ENCODE data around the gene DMD.

DMD gene

DNA sequence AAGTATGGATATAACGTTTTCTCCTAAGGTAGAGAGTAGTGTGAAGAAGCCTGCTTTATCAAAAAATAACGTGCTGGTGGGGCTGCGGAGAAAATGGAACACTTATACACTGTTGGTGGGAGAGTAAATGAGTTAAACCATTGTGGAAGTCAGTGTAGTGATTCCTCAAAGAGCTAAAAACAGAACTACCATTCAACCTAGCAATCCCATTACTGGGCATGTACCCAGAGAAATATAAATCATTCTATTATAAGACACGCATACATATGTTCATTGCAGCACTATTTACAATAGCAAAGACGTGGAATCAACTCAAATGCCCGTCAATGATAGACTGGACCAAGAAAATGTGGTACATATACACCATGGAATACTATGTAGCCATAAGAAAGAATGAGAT, 196.4 kb downstream of the DMD start:
- no peak for DNase-seq

DNA sequence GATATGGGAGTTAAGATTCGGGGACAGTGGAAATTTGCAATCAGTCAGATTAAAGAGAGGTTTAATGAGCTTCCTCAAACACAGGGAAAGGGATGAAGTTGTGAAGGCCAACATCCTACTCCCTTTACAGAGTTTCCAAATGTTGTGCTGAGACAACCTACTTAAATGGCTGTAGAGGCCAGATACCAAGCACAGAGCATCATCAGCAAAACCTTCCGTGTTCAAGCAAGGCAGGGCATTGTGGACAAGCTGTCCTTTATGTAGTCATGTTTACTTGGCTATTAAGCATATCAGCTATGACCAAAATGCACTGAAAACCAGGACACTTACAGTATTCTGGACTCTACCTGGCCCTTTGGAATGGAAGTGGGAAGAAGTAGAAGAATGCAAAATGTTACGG, 197.3 kb downstream of the DMD start:
- no peak for DNase-seq

DNA sequence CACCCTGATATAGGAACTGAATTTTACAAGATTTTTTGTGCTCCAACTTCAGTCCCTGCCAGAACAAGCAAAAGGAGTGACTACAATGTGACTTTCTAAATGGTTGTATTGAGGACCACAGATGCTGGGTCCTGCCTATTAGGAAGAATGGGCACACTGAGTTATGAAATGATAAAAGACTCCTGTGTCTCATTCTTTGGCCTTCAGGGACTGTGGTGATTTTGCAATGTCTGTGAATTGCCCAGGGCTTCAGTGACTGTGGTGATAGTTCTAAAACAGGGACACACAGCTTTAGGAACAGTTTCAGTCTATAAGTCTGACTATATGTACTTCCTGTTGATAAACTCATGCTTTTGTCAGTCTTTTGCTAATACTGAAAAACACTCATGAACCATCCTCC, 210.2 kb downstream of the DMD start:
- no peak for DNase-seq

DNA sequence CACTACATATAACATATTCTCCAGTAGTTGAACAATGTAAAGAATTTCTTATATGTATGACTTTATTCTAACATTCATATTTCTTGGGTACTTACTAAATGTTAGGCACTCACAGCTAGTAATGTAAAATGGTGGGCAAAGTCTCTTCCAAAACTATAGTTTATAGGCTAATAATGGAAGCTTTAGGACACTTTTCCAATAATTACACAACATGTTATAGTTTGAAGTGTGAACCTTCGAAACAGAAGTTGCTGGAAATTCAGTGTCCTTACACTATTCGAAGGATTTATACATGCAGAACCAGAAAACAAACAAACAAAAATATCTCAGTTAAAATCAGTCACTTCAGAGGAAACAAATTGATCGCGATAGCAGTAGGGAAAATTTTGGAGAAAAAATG, 212.6 kb downstream of the DMD start:
- DNase-seq, result no peak

DNA sequence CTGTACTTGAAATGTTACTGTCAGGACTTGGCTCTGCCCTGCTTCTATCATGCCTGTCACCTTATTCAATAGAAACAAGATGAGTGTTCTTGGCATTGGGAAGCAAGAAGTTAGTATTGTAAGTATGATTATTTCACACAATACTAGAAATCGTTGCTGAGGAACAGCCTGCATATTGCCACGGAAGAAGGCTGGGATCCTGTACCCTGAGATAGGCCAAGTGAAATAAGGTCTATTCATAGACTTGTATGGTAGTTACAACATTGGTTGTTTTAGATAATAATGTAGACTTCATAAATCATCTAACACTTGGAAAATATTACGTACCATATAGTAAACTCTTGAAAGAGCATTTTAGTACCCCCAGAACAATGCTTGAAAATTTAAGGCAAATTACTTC, 215.9 kb downstream of the DMD start:
- peak in 1 of 2 experiments; percentile 14 for DNase-seq

DNA sequence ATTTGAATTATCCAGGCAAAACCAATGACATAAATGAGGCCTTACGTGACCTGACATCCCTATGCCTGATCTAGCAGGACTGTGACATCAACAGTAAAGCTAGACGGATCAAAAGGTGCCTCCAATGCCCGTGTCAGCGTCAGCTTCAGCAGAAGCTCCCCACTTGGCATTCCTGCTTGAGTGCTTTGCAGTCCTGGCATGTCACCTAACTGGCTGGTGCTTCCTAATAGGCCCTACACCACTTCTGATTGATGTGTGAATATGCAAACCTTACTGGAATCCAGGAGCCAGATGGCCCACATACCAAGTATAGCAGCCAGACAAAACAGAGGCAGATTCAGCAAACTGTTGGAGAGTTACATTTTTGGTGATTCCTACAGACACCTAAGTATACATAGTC, 224.2 kb downstream of the DMD start:
- no peak for DNase-seq

DNA sequence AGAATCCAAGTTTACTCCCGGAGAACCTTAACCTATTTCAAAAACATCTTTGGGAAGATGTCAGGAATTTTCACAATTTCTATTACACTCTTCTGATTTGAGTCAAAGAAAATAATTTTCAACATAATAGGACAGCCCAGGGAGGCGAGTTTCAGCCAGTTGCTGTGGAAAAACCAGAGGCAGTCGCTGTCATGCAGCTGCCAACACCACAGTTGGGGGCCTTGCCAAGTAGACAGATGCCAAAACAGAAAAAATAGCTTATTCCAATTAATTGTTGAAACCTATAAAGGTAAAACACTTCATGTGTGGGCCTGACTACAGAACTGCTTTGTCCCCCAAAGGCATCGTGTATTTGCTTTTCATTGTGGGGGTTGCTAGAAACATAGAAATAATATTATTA, 225.8 kb downstream of the DMD start:
- DNase-seq, result peak in 1 of 2 experiments; percentile 25

DNA sequence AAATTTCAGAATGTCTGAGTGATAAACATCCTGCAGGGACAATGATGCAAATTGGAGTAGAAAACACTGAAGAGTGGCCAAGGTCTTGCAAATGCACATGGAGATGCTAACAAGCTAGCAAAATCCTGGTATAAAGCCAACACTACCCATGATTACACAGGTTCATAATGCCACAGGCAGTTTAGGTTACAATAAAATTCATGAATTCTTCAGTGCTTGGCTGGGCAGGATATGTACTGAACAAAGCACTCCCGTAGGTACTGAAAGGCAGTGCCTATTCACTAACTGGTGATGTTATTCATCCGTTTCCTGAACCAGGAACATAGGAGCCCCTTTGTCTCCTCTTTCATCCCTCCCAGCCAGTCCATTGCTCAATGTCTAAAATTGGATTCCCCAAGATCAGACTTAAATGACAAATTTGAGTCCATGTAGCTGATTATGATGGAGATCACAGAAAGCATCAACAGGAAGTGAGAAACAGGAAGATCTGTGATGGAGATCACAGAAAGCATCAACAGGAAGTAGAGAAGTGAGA, 244.5 kb downstream of the DMD start:
- DNase-seq, result peak; percentile 59 to 86

DNA sequence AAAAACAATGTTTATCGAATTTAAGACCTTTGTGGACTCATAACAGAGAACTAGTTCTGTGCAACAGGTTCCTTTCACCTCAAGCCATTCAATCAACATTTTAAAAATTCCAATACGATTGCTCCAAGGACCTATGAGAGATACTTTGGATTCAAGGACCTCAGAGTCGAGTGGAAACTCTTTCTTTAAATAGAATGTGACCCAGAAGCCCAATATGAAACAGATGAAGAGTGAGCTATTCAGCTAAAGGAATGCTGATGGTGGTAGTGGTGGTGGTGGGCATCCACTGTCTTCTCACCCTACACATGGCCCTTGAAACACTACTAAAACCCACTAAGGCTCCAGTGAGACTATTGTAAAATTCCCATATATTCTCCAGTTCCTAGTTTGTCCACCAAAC, 257.2 kb downstream of the DMD start:
- no peak for DNase-seq

DNA sequence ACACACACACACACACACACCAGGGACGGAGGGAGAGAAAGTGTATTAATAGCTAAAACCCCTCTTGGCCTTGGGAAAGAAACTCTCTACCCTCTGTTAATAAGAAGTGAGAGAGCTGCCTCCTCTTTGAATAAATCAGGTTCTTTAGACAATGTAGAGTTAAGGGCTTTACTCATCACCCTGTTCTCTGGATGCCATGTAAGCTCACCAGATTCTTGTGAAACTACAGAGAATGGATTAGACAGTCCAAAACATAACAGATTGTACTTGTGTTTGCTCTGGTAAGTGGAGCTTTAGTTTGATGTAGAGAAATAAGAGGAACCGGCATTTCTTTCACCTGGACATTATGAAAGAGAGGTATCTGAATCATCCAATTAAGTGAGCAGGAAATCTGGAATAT, 263.2 kb downstream of the DMD start:
- DNase-seq, result no peak

DNA sequence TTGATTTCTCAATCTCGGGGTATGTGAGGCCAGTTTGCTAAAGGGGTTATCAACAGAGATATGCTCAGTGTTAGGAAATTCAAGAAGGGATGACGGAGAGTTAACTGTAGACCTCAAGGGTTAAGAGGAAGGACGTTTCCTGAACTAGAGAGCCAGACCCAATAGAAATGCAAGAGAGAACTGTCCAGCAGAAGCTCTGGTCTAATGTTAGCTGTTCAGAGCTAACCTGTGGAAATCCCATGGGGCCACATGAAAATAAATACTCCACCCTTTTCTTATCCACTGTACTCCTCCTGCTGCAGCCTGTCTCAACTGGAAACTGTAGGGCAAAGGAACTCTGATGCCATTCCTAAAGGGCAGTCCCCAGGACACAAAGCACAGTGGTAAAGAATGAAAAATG, 274.3 kb downstream of the DMD start:
- no peak for DNase-seq

DNA sequence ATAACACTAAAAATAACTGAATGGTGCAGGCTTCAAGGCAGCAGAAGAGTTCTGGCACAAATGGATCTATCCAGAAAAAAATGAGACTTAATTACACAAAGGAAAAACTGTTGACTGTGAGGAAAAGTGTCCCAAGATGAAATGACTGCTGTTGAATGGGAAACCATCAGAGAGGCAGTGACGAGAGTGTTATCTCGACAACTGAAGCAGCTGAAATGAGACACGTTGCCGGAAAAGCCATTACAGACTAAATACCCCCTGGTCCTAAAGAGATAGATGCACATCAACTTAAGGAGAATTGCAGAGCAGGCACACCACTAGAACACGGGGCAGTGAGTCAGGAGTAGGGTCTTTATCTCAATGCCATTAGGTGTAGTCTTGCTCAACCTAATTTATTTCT, 277.8 kb downstream of the DMD start:
- no peak for DNase-seq

DNA sequence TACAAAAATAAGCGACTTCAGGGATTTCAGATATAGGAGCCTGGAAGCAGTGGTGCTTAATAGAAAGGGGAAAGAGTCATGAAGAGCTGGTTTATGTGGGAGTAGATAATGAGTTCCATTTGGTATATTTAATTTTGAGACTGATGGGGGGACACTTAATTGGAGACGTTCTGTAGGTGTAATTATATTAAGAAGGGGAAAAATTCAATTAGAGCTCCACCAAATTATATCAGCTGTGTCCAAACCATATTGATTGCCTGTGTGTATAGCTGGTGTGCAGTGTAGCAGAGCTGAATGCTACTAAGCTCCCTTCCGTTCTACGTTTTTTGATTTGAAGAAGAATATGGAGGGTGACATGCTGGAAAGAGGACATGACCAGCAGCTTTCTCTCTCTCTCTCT, 282.3 kb downstream of the DMD start:
- no peak for DNase-seq

DNA sequence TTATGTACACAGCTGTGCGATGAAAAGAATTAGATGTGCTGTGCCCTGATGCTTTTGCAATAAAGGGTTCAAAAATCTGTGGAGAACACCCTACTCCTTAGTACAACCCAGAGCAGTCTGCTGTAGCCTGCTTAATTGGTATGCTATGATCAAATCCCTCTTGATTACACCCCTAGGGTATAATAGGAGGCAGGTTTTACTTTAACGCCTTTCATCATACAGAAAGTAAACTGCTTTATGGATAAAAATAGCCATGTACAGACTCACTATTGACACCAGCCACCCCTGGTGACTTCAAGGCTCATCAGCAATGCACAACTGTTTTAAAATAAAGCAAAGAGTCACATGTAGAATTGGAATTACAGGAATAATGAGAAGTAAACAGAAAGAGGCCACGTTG, 315.3 kb downstream of the DMD start:
- peak; percentile 66 to 92 for DNase-seq

DNA sequence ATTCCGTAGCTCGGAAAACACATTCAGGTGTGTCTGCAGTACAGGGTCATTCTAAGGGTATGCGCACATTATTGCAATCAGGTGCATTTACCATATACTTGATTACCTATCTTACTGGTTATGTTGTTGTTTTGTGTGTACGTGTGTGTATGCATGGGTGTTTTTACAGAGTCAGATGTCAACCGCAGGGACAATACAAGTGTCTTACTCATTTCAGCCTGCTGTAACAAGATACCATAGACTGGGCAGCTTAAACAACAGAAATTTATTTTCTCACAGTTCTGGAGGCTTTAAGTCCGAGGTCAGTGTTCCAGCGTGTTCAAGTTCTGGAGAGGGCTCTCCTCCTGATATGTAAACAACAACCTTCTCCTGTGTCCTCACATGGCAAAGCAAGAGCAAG, 316.7 kb downstream of the DMD start:
- no peak for DNase-seq

DNA sequence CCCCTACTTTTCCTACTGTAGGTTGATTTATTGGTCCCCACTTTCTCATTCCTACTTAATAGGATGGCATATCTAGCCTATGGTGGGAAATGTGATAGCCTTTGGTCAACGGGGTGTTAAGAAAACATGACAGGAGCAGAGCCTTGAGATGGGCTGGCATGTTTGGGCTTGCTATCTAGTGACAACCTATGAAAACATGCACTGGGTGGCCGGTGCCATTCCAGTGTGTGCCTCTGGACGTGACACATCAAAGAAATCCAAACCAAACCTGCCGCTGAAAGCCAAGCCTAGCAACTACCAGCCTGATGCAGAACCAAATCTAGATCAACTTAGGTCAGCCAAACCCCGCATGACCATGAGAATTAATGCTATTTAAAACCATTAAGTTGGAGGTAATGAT, 317.6 kb downstream of the DMD start:
- DNase-seq, result no peak

DNA sequence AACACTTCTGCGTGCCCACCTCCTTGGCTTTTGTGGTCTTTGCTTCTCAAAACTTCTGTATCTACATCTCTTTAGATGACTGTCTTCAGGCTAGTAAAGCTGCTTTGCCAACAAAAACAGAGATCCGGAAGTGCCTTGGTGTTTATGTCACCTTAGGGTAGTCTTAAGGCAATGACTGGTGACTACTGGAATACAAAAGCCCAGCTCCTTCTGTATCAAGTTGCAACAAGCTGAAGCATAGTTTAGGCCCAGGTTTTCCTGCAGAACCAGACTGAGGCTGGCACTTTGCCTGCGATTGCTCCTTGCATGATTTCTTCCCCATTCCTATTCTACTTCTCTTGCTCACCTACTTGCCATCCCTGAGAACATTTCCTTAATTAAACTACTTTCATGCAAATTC, 333.8 kb downstream of the DMD start:
- DNase-seq, result no peak

DNA sequence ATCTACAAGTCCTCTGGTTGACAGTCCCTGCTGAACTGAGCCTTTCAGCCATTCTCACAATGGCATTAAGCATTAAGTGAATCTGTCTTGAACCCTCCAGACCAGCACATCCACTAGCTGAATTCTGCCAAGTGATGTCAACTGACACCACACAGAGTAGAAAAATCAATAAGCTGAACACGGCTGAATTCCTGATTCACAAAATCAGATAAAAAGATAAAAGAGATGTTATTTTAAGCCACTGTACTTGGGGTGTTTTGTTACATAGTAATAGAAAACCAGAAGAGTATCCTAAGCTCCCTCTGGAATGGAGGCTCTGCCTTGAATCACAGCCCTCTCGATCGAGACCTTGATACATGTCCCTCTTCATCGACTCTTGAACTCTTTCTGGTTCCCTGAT, 336.5 kb downstream of the DMD start:
- DNase-seq, result no peak

DNA sequence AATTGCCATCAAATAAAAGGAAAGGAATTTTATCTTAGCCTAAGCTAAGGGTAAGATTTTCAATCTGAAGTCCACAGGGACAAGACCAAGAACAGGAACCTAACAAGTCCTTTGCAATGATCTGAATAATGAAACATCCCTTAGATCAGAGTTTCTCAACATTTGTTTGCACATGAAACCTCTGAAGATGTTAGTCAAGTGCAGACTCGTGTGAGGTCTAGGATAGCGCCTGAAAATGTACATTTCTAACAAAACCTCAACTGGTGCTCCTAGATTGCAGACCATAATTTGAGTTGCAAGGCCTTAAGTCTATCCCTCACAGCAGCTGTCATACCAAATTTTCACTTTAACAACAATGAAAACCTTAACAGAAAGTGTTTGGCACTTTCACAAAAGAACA, 337.6 kb downstream of the DMD start:
- DNase-seq, result no peak

DNA sequence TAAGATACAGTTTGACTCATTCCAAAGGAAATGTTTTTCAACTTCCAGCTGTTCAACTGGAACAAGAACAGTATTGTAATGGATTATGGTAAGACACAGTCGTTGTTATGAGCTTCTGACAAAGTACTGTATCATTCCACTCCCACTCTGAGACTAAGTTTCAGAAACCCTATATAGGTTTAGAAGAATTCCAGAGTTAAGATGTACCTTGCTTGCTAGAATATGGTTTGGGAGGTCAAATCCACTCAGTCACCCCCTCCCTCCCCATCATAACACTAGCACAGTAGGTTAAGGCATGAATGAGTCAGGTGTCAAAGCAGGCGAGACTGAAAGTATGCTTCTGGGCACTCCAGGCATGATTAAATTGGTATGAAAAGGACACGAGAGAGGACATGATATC, 339.7 kb downstream of the DMD start:
- no peak for DNase-seq

DNA sequence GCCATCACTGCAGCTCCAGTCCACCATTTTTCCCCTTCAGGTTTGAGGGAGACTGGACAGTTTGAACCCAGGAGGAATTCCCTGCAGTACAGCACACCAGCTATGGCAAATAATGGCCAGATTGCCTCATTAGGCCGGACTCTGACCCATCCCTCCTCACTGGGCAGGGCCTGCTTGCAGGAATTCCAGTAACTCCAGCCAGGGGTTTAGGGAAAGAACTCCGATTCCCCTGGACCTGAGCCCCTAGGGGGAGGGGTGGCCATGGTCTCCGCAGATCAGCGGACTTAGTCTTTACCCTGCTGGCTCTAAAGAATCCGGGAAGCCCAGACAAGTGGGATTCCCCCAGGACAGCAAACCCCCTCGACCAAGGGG, 342.8 kb downstream of the DMD start:
- no peak for DNase-seq

DNA sequence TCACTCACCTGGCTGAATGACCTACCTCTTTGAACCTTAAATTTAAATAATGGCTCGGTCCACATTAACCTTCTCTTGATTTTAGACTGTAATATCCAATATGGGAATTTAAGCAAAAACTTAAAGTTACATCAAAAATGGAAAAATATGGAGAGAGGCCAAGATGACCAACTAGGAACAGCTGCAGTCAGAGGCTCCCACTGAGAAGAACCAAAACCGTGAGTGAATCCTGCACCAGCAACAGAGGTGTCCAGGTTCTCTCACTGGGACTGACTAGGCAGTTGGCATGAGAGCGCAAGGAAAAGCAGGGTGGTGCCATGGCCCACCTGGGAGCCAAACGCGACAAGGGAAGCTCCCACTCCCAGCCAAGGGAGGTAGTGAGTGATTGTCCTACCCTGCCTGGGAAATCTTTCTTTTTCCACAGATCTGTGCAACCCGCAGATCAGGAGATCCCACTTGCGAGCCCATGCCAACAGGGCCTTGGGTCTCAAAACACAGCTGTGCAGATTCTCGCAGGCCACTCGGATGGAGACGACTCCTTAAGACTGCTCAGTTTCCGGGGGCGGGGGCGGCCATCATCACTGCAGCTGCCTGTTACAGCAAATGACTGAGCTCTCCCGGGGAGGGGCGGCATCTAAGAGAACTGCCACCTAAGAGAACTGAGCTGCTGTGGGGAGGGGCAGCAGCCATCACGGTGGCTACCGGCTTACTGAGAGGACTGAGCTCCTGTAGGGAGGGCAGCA, 343.4 kb downstream of the DMD start:
- no peak for DNase-seq

DNA sequence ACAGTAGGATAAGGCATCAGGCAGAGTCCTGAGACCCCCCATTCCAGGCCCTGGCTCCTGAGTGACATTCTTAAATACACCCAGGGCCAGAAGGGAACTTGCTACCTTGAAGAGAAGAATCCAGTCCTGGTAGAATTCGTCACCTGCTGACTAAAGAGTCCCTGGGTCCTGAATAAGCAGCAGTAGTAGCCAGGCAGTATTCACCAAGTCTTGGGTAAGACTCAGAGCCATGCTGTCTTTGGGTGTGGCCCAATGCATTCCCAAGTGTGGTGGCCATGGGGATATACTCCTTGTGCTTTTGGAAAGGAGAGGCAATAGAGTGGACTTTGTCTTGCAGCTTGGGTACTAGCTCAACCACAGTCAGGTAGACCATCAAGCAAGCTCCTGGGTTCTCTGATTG, 359.1 kb downstream of the DMD start:
- no peak for DNase-seq

DNA sequence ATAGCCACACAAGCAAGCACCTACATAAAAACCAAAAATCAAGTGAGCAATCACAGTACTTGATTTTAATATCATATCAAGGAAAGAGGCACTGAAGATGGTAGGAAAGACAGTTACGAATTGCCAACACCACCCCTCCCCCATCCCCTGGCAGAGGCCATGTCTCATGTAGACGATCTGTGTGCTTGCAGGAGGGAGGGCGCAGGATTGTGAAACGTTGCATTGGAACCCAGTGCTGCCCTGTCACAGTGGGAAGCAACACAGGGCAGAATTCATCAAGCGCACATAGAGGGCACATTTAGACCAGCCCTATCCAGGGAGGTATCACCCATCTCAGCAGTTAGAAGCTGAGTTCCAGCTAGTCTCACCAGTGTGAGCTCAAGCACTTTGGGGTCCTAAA, 359.8 kb downstream of the DMD start:
- no peak for DNase-seq

DNA sequence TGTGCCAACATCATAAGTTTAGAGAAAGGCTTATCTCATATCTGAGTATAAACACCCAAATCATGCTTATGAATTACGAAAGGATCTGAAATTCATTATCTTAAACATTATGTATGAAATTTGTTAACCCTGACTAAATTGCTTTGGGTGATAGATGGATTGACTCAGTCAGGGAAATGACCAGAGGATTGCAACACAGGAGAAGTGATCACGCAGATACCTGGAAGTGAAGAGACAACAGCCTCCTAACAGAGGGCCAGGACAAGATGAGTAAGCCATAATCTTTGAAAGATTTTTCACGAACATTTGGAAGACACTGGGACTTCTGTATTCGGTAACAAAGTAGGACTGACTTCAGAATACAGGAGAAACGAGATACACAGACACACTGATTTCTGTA, 363.4 kb downstream of the DMD start:
- DNase-seq, result no peak

Measured in NCI-H2081 (cell line).